ENCODE data around the gene SEPTIN10.
"Not testable (repeated sequence)": the region's sequence is repeated elsewhere in the genome, so short reads cannot be mapped to it uniquely, and the experiment has no call there.

Gene SEPTIN10
- 0.72 to 1.2 (median 1.1) reads per million in 4 experiments for total RNA-seq

DNA sequence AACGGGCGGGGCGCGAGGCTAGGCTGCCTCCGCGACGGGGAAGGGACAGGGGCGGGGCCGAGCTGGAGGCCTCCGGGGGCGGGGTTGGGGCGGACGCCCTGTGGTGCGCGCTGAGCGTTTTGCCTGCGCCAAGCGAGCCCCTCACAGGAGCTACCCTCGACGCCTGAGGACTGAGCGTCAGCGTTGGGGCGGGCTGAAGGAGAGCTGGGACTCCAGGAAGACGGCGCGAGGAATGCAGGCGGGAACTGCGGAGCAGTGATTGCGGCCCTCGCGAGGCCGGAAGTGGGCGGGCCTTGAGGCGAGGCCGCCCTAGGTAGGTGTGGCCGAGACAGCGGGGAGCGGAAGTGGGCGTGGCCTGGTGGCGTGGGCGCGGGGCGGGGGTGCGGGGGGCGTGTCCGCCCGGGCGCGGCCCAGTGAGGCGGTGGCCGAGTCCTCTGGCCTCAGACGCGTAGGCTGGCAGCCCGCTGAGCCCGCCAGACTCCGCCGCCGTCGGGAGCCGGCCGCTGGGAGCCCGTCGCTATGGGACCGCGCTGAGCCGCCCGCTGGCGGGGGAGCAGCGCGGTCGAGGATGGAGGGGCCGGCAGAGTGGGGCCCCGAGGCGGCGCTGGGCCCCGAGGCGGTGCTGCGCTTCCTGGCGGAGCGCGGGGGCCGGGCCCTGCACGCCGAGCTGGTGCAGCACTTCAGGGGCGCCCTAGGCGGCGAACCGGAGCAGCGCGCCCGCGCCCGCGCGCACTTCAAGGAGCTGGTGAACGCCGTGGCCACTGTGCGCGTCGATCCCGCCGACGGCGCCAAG lies at the start of gene SEPTIN10, which contains the start of gene SOWAHC:
Gene SEPTIN10, minus strand, starts transcription at position 45 of the 793 bp plus-strand sequence. CDS start 139 bp downstream, outside the sequence.
Gene SOWAHC, plus strand, starts transcription at position 443 of the 793 bp plus-strand sequence. Its CDS starts 126 bp downstream, at position 569.
- DNase-seq = peak; percentile 60

DNA sequence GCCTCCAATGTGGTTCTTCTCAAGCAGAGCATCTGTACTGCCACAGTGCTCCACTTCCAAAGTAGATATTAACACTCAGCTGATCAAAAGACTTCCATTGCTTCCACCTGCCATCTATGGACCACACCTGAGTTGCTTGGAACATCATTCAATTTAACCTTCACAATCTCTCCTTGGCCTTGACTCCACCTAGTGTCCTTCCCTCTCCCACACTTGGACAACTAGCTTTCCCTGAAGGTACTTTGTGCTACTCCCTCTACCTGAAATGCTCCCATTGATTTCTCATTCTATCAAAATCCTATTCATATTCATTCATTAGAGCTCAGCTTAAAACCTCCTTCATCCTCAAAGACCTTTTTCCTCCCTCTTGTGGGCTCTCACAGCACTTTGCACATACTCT lies 49.1 kb upstream of the SEPTIN10 start:
- DNase-seq = no peak

DNA sequence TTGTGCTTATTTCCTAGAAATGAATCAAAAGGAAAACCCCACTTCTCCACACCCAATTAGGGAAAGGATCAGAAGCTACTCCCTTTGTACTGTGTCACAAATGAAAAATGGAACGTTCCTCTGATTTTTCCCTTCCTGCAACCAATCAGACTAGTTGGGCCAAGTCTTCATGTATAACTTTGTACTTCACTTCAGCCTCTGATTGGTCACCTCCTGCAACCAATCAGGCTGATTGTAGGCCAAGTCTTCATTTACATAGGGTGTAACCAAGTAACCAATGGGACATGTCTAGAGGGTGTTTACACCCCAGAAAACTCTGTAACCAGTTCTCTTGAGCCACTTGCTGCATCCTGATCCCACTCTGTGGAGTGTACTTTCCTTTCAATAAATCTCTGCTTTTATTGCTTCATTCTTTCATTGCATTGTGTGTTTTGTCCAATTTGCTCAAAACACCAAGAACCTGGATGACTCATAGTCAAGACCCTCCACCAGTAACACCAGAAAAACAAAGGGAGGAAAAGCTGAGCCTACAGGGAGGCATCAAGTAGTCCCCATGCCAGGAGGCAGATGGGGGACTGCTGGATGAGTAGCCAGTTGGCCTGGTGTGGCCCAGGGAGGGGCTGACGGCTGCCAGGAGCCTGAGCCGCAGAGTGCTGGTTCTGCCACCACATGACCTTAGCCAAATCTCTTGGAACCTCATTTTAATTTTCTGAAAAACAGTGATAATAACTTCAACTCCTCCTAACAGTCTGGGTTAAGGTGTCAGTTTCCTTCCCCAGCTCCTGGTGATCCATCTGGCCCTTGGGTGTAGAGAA lies 46.5 kb upstream of the SEPTIN10 start:
- DNase-seq = no peak

DNA sequence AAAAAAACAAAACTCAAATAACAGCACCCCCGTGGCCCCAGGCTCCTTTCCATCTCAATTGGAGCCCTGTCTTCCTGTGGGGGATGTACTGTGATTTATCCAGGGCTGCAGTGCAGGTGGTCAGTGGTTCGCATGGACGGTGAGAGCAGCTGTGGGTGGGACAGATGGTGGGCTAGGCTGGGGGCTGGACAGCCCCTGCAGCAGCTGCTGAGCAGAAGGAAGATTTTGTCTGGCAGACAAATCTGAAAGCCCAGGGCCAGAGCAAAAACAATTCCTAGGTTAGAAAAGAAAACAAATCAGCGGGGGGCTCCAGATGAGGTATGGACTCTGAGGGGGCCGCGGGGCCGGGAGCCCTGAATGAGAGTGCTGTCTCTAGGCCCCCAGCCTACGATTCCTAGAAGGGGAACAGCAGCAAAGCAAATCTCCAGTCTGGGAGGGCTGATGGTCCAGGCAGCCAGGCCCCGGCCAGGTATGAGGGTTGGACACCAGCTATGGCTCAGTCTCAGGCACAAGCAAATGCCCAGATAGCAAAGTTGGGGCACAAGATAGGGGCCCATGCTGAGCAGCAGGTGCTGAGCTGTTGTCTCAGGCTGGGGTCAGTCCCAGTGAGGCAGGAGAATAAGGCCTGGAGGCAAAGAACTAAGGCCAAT lies 45.8 kb upstream of the SEPTIN10 start:
- no peak for DNase-seq

DNA sequence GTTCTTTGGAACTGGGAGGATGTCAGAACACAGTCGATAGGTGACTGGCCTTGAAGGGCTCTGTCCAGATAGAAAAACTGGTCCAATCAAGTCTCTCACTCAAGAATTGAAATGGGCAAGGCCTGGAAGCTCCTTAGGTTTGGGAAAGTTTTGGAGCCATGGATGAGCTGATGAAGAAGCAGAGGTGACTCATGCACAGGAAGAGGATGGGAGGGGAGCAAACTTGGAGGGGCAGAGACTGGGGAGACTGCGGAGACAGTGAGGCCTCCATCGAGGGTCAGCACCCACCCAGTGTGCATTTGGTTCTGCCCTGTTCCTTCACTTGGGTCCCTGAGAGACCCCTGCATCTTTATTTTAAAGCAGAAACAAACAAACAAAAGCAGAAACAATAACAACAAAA lies 41.5 kb upstream of the SEPTIN10 start:
- DNase-seq = no peak

DNA sequence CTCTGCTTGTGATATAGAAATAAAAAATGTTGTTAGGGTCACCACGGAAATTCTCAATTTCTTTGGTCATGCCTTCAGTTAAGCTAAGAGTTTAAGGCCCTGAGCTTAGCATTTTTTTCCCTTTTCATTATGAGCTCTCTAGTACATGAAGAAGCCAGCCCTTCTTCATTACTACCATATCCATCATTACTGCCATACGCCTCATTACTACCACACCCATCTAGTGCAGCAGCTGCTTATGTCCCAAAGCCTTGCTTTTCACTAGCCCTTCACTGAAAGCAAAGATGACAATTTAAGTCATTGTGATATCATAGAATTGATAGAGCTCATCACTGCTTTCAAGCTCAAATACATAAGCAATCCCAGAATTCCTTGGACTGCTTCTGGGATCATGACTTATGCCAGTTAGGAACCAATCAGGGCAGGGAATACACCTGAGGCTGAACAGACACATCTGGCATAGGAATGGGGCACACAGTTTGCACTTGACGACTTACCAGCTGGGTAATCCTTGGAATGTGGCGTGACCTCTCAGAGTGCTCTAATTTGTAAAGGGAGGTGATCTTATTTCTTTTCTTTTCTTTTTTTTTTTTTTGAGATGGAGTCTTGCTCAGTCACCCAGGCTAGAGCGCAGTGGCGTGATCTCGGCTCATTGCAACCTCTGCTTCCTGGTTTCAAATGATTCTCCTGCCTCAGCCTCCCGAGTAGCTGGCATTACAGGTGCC lies 40.7 kb upstream of the SEPTIN10 start:
- no peak for DNase-seq

GRCh38 chr2:109649736-109650695 lies 36.2 kb upstream of the SEPTIN10 start:
- DNase-seq = no peak

DNA sequence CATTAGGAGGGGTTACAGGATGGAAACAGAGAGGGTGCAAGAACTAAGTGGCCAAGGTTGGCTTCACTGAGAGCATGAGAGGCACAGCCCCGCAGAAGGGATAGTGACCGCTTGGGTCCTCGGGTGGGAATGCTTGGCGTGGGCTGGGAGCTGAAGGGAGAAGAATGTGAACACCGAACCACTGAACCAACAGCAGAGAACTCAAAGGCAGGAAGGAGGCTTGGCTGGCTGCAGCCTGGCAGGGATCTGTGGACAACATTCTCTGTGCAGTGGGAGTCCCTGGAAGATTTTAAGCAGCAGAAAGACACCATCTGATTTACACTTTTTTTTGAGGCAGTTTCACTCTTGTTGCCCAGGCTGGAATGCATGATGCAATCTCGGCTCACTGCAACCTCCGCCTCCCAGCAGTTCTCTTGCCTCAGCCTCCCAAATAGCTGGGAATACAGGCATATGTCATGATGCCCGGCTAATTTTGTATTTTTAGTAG lies 34.3 kb upstream of the SEPTIN10 start:
- no peak for DNase-seq

DNA sequence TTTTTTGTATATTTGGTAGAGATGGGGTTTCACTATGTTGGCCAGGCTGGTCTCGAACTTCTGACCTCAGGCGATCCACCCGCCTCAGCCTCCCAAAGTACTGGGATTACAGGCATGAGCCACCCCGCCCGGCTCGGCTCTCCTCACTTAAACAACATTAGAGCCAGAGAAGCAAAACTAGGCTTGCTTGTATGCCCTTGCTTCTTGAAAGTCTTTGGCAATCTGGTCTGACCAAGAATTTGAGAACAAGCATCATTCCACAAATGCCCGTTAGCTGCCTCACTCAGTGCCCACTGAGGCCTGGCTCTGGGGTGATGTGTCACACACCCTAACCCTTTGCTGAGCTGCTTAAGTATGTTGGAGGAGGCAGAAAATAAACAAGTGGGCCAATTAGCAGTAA lies 33.9 kb upstream of the SEPTIN10 start:
- DNase-seq = no peak

DNA sequence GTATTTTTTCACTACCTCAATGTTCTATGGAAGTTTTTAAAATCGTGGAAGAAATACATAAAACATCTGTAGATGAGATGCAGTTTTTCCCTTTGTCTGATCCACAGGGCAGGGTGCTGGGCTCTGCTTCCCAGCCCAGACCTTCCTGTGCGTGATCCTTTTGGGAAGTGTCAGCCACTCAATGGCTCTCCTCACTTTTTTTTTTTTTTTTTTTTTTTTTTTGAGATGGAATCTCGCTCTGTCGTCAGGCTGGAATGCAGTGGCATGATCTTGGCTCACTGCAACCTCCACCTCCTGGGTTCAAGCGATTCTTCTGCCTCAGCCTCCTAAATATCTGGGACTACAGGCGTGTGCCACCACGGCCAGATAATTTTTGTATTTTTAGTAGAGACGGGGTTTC lies 33.2 kb upstream of the SEPTIN10 start:
- DNase-seq = no peak

DNA sequence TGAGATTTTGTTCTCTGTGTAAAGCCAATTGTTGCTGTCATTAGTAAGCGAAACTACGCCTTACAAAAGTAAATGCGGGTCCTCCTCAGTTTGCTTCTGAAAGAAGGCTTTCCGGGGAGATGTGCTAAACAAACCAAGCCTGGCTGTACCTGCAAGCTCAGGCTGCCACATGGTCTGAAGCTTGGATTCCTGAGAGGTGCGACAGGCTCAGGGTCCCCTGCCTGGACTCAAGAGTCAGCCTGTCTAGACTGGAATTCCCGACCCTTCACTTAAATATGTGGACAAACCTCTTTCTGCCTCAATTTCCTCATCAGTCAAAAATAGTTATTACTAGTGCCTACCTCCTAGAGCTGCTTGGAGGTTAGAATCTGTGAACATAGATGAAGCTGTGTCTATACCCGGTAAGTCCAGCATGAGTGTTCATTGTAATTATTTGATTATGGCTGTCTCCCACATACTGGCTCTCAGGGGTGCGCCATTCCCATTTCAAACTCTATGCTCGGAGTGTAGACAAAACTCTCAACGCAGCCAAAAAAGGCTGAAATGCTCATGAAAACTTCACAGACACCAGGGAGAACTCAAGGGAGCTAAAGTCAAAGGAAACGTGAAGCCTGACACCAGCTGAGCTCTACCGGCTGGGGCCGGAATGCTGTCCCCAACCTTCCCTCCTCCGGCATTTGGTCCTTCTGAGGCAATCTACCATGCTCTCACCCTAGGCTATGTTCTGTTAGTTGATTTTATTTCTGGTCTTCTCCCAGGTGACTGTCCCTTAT lies 31.8 kb upstream of the SEPTIN10 start:
- no peak for DNase-seq

DNA sequence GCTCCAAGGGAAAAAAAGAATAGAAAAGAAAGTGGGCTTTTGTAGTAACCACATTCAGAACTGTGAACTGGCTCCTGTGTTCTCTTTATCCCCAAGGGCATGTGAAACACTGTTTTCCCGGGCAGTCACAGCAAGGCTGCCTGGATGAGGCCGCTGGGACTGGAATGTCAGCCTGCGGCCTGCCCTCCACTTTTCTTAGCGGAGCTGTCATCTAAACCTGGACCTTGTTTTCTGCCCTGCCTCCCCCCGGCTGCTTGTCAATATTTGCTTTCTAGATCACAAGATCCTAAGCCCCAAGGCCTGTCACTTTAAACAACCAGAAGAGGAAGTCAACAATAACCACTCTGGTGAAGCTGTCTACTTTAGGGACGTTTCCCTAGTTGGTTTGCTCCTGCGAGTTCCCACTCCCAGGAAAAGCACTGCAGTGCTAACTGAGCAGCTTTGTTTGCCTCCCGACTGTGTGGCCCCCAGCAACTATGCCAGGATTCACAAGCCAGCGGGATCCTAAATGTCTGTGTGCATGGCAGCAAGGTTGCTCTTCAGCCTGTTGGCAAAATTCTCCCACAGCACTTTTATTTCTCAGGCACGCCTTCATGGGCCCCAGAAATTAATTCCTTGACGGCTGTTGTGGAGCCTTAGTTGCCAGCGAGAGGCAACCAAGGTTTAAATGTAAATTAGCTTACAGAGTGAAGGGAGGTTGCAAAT lies 31.0 kb upstream of the SEPTIN10 start:
- DNase-seq = no peak

- DNase-seq = not testable (repeated sequence)
These were observed 26.2 kb upstream of the SEPTIN10 start for GRCh38 chr2:109640000-109640399.

DNA sequence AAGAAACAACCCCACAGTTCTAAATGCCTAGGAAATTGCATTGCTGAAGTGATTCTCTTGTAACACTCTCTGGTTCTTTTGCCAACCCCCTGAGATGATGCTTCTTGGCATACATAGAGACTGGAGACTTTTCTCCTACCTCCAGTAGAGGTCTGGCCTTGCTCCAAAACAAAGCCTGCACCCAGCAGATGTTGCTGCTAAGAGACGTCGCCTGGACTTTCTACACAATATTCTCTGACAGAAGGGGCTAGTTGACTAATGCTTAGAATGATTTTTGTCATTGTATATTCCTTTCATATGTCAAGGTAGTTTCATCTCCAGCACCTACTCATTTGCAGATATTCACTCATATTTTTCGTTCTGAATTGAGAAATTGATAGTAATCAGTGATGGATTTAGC lies 25.0 kb upstream of the SEPTIN10 start:
- DNase-seq = no peak

DNA sequence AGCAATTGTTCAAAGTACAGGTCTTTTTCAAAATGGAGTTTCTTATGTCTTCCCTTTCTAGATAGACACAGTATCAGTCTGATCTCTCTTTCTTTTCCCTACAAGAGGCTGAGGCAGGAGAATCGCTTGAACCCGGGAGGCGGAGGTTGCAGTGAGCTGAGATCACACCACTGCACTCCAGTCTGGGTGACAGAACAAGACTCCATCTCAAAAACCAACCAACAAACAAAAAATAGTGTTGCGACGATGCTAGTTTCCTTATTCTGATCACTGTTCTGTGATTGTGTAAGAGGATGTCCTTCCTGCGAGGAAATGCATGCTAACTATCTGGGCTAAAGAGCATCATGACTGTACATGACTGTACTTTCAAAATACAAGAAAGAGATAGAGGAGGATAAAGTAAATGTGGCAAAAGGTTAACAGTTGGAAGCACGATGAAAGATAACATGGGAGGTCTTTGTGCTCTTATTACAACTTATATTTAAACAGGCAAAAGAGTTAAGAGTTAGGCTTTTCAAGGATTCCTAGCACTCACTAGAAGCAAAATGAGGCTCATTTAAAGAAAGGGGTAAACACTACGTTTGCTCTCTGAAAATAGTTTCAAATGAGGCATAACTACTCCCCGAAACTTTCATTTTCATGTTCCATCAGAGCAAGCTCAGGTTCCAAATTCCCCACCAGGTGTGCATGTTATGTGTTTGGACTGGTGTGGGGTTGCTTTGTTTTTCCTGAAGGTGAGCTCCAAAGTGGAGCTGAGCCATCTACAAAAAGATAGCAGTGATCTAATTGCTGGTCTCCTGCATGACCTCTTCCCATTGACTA lies 24.2 kb upstream of the SEPTIN10 start:
- no peak for DNase-seq

DNA sequence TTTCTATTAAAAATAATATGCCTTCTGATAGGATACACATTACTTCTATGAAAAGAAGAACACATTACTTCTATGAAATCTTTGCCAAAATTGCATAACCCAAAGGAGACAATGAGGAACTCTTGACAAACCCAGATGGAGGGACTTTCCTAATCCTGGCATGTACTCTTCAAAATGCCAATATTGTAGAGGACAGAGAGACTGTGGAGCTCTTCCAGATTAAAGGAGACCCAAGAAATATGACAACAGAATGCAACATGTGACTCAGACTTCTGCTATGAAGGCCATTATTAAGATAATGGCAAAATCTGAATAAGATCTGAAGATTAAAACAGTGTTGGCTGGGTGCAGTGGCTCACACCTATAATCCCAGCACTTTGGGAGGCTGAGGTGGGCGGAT lies 22.6 kb upstream of the SEPTIN10 start:
- DNase-seq = no peak

GRCh38 chr2:109635426-109636304 lies 21.9 kb upstream of the SEPTIN10 start:
- DNase-seq = no peak
